ENCODE data around the gene ARHGEF39. TPM values are rescaled to one million over a fixed set of nuclear protein-coding genes. Genes with fewer than 3 reads are reported as not detected.
"Not testable (repeated sequence)": the region's sequence is repeated elsewhere in the genome, so short reads cannot be mapped to it uniquely, and the experiment has no call there.

Gene ARHGEF39
- total RNA-seq, 4 donors from 2014 or later = 1.6 to 7.4 (median 5.8) TPM

DNA sequence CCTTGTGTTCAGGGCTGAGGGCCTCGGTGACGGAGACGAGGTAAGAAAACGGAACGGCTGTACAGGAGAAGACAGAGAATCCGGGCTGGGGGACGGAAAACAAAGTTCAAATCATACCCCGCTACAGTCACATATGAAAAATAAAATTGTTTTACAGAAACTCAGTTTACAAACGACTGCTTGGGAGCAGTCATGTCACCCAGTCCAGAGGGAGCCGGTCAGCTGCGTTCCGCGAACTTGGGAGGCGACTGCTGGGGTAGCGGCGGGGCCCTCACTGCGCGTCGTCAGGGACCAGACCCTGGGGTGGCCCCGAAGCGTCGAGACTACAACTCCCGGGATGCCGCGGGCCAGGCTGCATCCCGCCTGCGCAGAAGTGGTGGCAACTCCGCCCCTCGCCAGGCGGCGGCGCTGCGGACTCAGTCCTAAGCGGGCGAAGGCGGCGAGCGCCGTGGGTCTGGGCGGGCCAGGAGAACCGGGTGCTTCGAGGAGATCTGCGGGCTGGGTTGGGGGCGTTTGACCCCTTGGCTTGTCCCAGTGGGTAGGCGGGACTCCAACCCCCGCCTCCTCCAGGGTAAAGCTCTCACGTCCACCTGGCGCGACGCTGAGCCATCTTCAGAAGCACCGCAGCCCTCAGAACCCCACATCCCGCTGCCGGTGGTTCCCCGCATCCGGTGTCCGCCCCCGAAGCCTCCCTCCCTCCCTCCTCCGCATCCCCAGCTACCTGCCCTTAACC, 18.3 kb downstream of the ARHGEF39 start:
- Histone ChIP-seq H3K4me1 (peaks cover 4 to 26% (median 15%) of the 10 kb centered on the region in 4 donors), H3K9me3 (no peaks in the 10 kb centered on the region), H3K4me3 (peak overlapping the region; percentile 50 to 68 (median 56)), H3K27me3 (no peaks in the 10 kb centered on the region), H3K27ac (peak overlapping the region; percentile 81 to 97 (median 92)), H3K36me3 (no peaks in the 10 kb centered on the region)
- WGBS, 2 donors (ENCODE audit: low coverage in 1 of 2) = 0% methylated on average over 8 to 40 of the region's 58 CpGs
- in situ Hi-C loops (cut with MboI; ENCODE audit: low pct_ligation_motif_present in 1 of 4, low pct_unique_long_range_greater_than_20kb in 1 of 4, low sequenced_read_pairs in 3 of 4) = no loop called here
- peak; percentile 96 for DNase-seq
- intact Hi-C loops (cut with DNase I; ENCODE audit: low total_unique reads) = no loop called here
- TF ChIP-seq POLR2A (IDR thresholded peaks at IDR 0.05) (peak; percentile 90), EP300 (IDR thresholded peaks at IDR 0.05; ENCODE audit: low read depth) (no peak), POLR2AphosphoS5 (IDR thresholded peaks at IDR 0.05) (peak; percentile 90 to 97 (median 96))
- TF ChIP-seq, protein P1, sequence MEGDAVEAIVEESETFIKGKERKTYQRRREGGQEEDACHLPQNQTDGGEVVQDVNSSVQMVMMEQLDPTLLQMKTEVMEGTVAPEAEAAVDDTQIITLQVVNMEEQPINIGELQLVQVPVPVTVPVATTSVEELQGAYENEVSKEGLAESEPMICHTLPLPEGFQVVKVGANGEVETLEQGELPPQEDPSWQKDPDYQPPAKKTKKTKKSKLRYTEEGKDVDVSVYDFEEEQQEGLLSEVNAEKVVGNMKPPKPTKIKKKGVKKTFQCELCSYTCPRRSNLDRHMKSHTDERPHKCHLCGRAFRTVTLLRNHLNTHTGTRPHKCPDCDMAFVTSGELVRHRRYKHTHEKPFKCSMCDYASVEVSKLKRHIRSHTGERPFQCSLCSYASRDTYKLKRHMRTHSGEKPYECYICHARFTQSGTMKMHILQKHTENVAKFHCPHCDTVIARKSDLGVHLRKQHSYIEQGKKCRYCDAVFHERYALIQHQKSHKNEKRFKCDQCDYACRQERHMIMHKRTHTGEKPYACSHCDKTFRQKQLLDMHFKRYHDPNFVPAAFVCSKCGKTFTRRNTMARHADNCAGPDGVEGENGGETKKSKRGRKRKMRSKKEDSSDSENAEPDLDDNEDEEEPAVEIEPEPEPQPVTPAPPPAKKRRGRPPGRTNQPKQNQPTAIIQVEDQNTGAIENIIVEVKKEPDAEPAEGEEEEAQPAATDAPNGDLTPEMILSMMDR (IDR thresholded peaks at IDR 0.05) = peak; percentile 88 to 98 (median 96)

- TF ChIP-seq POLR2AphosphoS5 (IDR thresholded peaks at IDR 0.05) = no peak
- TF ChIP-seq, protein P1 (IDR thresholded peaks at IDR 0.05) = peak in 1 of 5 experiments; percentile 3
- intact Hi-C loops (cut with DNase I; ENCODE audit: low total_unique reads) = no loop called here
Measured at GRCh38 chr9:35646153-35646532, 18.9 kb downstream of the ARHGEF39 start.

GRCh38 chr9:35645736-35646135, 19.3 kb downstream of the ARHGEF39 start:
- peak overlapping the region; percentile 81 to 97 (median 92) for H3K27ac ChIP-seq
- H3K36me3 ChIP-seq; H3K27me3 ChIP-seq; H3K9me3 ChIP-seq; intact Hi-C loops (cut with DNase I; ENCODE audit: low total_unique reads); in situ Hi-C loops (cut with MboI; ENCODE audit: low pct_ligation_motif_present in 1 of 4, low pct_unique_long_range_greater_than_20kb in 1 of 4, low sequenced_read_pairs in 3 of 4); DNase-seq: not testable (repeated sequence)
- WGBS, 2 donors (ENCODE audit: low coverage in 1 of 2) = 15 to 39% methylated on average over 6 to 10 of the region's 10 CpGs
- H3K4me1 ChIP-seq = peaks cover 4 to 16% (median 9%) of the 10 kb centered on the region in 4 donors
- peak overlapping the region; percentile 47 to 68 (median 55) for H3K4me3 ChIP-seq

More at GRCh38 chr9:35646153-35646532, 18.9 kb downstream of the ARHGEF39 start:
- Histone ChIP-seq H3K36me3 (no peaks in the 10 kb centered on the region), H3K27me3 (no peaks in the 10 kb centered on the region), H3K9me3 (no peaks in the 10 kb centered on the region), H3K27ac (peak overlapping the region; percentile 81 to 97 (median 92)), H3K4me3 (peak overlapping the region; percentile 47 to 68 (median 55)), H3K4me1 (peaks cover 4 to 20% (median 13%) of the 10 kb centered on the region in 4 donors)
- 1 to 3% methylated on average over 5 to 11 of the region's 11 CpGs for WGBS, 2 donors (ENCODE audit: low coverage in 1 of 2)
- in situ Hi-C loops (cut with MboI; ENCODE audit: low pct_ligation_motif_present in 1 of 4, low pct_unique_long_range_greater_than_20kb in 1 of 4, low sequenced_read_pairs in 3 of 4) = no loop called here
- DNase-seq = no peak

GRCh38 chr9:35643046-35643445, 21.9 kb downstream of the ARHGEF39 start:
- Histone ChIP-seq H3K27ac (no peak overlapping the region), H3K27me3 (no peaks in the 10 kb centered on the region), H3K36me3 (no peaks in the 10 kb centered on the region), H3K4me3 (no peak overlapping the region), H3K4me1 (peaks cover 4 to 17% (median 8%) of the 10 kb centered on the region in 4 donors), H3K9me3 (no peaks in the 10 kb centered on the region)
- 67 to 97% methylated on average over 1 to 12 of the region's 12 CpGs for WGBS, 2 donors (ENCODE audit: low coverage in 1 of 2)
- intact Hi-C loops (cut with DNase I; ENCODE audit: low total_unique reads) (no loop called here), in situ Hi-C loops (cut with MboI; ENCODE audit: low pct_ligation_motif_present in 1 of 4, low pct_unique_long_range_greater_than_20kb in 1 of 4, low sequenced_read_pairs in 3 of 4) (no loop called here)
- TF ChIP-seq EP300 (IDR thresholded peaks at IDR 0.05; ENCODE audit: low read depth) = no peak
- DNase-seq = no peak

DNA sequence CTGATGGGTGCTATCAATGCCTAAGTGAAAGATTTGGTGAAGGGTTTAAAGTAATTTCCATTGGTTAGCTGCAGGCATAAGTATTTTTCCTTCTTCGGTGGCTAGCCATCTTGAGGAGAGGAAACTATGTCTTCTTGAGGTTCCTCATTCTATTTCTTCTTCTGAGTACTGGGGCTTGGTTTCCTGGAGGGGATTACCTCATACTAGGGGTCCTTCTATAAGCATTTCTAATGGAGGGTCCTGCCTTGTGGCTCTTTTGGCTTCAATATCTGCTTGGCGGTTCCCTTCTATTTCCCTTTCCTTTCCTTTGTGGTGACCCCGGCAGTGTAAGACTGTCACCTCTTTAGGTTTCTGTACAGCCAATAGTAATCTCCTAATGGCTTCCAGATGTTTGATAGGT, 23.5 kb downstream of the ARHGEF39 start:
- intact Hi-C loops (cut with DNase I; ENCODE audit: low total_unique reads); DNase-seq; H3K27ac ChIP-seq; in situ Hi-C loops (cut with MboI; ENCODE audit: low pct_ligation_motif_present in 1 of 4, low pct_unique_long_range_greater_than_20kb in 1 of 4, low sequenced_read_pairs in 3 of 4); H3K9me3 ChIP-seq; H3K4me3 ChIP-seq; H3K36me3 ChIP-seq; H3K27me3 ChIP-seq: not testable (repeated sequence)
- peaks cover 0 to 15% (median 3%) of the 10 kb centered on the region in 4 donors for H3K4me1 ChIP-seq
- 92 to 100% methylated on average over 1 to 3 of the region's 3 CpGs for WGBS, 2 donors (ENCODE audit: low coverage in 1 of 2)

DNA sequence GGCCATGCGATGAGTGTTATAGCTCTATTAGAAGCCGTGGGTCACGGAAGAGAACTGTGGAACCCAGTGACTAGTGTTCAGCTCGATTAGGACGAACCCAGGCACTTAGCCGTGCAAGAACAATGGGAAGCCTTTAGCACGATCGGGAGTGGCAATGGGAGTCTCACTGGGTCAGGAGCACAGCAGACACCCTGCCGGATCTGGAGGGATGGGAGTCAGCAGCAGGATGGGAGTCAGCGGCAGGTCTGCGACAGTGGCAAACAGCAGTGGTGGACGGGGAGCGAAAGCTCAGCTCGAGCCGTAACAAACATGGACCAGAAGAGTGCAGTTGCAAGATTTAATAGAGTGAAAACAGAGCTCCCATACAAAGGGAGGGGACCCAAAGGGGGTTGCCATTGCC, 24.6 kb downstream of the ARHGEF39 start:
- H3K27ac ChIP-seq; in situ Hi-C loops (cut with MboI; ENCODE audit: low pct_ligation_motif_present in 1 of 4, low pct_unique_long_range_greater_than_20kb in 1 of 4, low sequenced_read_pairs in 3 of 4); intact Hi-C loops (cut with DNase I; ENCODE audit: low total_unique reads); H3K27me3 ChIP-seq; H3K9me3 ChIP-seq; H3K36me3 ChIP-seq; DNase-seq; H3K4me3 ChIP-seq: not testable (repeated sequence)
- peaks cover 0 to 16% (median 0%) of the 10 kb centered on the region in 4 donors for H3K4me1 ChIP-seq
- WGBS, 2 donors (ENCODE audit: low coverage in 1 of 2) = 96 to 97% methylated on average over 4 to 15 of the region's 15 CpGs
